ENCODE data around the gene PDZRN4.

PDZRN4 gene

GRCh38 chr12:41419131-41419893 is 231.2 kb downstream of the PDZRN4 start:
- DNase-seq (ENCODE audit: low read depth) = no peak
- no peak overlapping the region for H3K4me3 ChIP-seq (ENCODE audit: low read depth, low read length)
- no peak for TF ChIP-seq CTCF (IDR thresholded peaks at IDR 0.05; ENCODE audit: low read depth, low read length, missing control alignments)

GRCh38 chr12:41424651-41425050 is 236.5 kb downstream of the PDZRN4 start:
- no peak for TF ChIP-seq CTCF (IDR thresholded peaks at IDR 0.05; ENCODE audit: low read depth, low read length, missing control alignments)
- no peak for DNase-seq (ENCODE audit: low read depth)
- no peak overlapping the region for H3K4me3 ChIP-seq (ENCODE audit: low read depth, low read length)

GRCh38 chr12:41433460-41433859 is 245.3 kb downstream of the PDZRN4 start:
- DNase-seq (ENCODE audit: low read depth) = no peak
- no peak for TF ChIP-seq CTCF (IDR thresholded peaks at IDR 0.05; ENCODE audit: low read depth, low read length, missing control alignments)
- no peak overlapping the region for H3K4me3 ChIP-seq (ENCODE audit: low read depth, low read length)

- no peak overlapping the region for H3K4me3 ChIP-seq (ENCODE audit: low read depth, low read length)
- no peak for TF ChIP-seq CTCF (IDR thresholded peaks at IDR 0.05; ENCODE audit: low read depth, low read length, missing control alignments)
- DNase-seq (ENCODE audit: low read depth) = no peak
Observed at GRCh38 chr12:41436076-41436475, 248.0 kb downstream of the PDZRN4 start.

- no peak for DNase-seq (ENCODE audit: low read depth)
- TF ChIP-seq CTCF (IDR thresholded peaks at IDR 0.05; ENCODE audit: low read depth, low read length, missing control alignments) = no peak
- H3K4me3 ChIP-seq (ENCODE audit: low read depth, low read length) = no peak overlapping the region
Observed at GRCh38 chr12:41437563-41437962, 249.4 kb downstream of the PDZRN4 start.

- no peak for TF ChIP-seq CTCF (IDR thresholded peaks at IDR 0.05; ENCODE audit: low read depth, low read length, missing control alignments)
- no peak for DNase-seq (ENCODE audit: low read depth)
- no peak overlapping the region for H3K4me3 ChIP-seq (ENCODE audit: low read depth, low read length)
Observed at GRCh38 chr12:41438854-41439541, 250.9 kb downstream of the PDZRN4 start.

Measured in GM12864 (cell line).